BLaER1 treated with 17β-estradiol and CSF1 and Interleukin-3, amounts not matched to agents 10 nM and 100 nM (cell line): ENCODE data around the gene PSENEN.
A peak's percentile ranks its signal among the peaks of the same experiment; 100 is the strongest.

Experiments used
- H3K27ac ChIP-seq, 11 experiments: shearing (Covaris generic); formaldehyde crosslinking; 2 replicates each; pipeline ENCODE4 v1.8.1; 2022
- H3K27me3 ChIP-seq, 11 experiments: shearing (Covaris generic); formaldehyde crosslinking; 2 replicates each; pipeline ENCODE4 v1.8.1; 2022
- H3K36me3 ChIP-seq, 11 experiments: shearing (Covaris generic); formaldehyde crosslinking; 2 replicates each; pipeline ENCODE4 v1.8.1; 2022
- H3K4me1 ChIP-seq, 10 experiments: shearing (Covaris generic); formaldehyde crosslinking; 2 replicates each; pipeline ENCODE4 v1.8.1; 2022
- H3K4me2 ChIP-seq, 11 experiments: shearing (Covaris generic); formaldehyde crosslinking; 2 replicates each; pipeline ENCODE4 v1.8.1; 2022
- H3K4me3 ChIP-seq, 10 experiments: shearing (Covaris generic); formaldehyde crosslinking; 2 replicates each; pipeline ENCODE4 v1.8.1; 2022
- H3K9ac ChIP-seq, 11 experiments: shearing (Covaris generic); formaldehyde crosslinking; 2 replicates each; pipeline ENCODE4 v1.8.1; 2022
- H3K9me3 ChIP-seq, 11 experiments: shearing (Covaris generic); formaldehyde crosslinking; replicated peaks in 1 of 11; 2 replicates each; pipeline ENCODE4 v1.8.1; 2022
- H4K20me1 ChIP-seq, 11 experiments: shearing (Covaris generic); formaldehyde crosslinking; 2 replicates each; pipeline ENCODE4 v1.8.1; 2022
- Cebpa-rat ChIP-seq, 11 experiments: shearing (Covaris generic); IDR thresholded peaks; 2 replicates each; pipeline ENCODE4 v1.8.1; 2022

The PSENEN gene

GRCh38 chr19:35727956-35728706 lies 17.3 kb upstream of the PSENEN start:
- no peak overlapping the region for H3K9ac ChIP-seq

GRCh38 chr19:35729021-35729420 lies 16.4 kb upstream of the PSENEN start:
- no peaks in the 10 kb centered on the region for H3K27me3 ChIP-seq
- no peak overlapping the region for H3K4me3 ChIP-seq
- peaks cover 97 to 99% (median 98%) of the 10 kb centered on the region in 11 experiments for H3K36me3 ChIP-seq
- H3K27ac ChIP-seq = no peak overlapping the region
- H3K9ac ChIP-seq = no peak overlapping the region
- peaks cover 26 to 98% (median 91%) of the 10 kb centered on the region in 11 experiments; a peak in 21 of 22 replicates for H4K20me1 ChIP-seq
- no peaks in the 10 kb centered on the region for H3K9me3 ChIP-seq
- no peak for TF ChIP-seq Cebpa-rat (IDR thresholded peaks at IDR 0.05)
- peaks cover 0 to 6% (median 0%) of the 10 kb centered on the region in 10 experiments; a peak in 2 of 20 replicates for H3K4me1 ChIP-seq
- no peak overlapping the region for H3K4me2 ChIP-seq

More at GRCh38 chr19:35727956-35728706, 17.3 kb upstream of the PSENEN start:
- TF ChIP-seq Cebpa-rat (IDR thresholded peaks at IDR 0.05) = no peak
- H3K27ac ChIP-seq = no peak overlapping the region
- no peak overlapping the region for H3K4me3 ChIP-seq
- peaks cover 35 to 99% (median 92%) of the 10 kb centered on the region in 11 experiments; a peak in 21 of 22 replicates for H4K20me1 ChIP-seq
- H3K27me3 ChIP-seq = no peaks in the 10 kb centered on the region
- H3K4me1 ChIP-seq = no peaks in the 10 kb centered on the region
- no peaks in the 10 kb centered on the region for H3K9me3 ChIP-seq
- no peak overlapping the region for H3K4me2 ChIP-seq
- peaks cover 98 to 99% (median 99%) of the 10 kb centered on the region in 11 experiments for H3K36me3 ChIP-seq

GRCh38 chr19:35729763-35730162 lies 15.7 kb upstream of the PSENEN start:
- Histone ChIP-seq H3K4me3 (no peak overlapping the region), H3K27me3 (no peaks in the 10 kb centered on the region), H4K20me1 (peaks cover 29 to 98% (median 91%) of the 10 kb centered on the region in 11 experiments; a peak in 21 of 22 replicates), H3K4me1 (peaks cover 0 to 7% (median 0%) of the 10 kb centered on the region in 10 experiments; a peak in 2 of 20 replicates), H3K36me3 (peaks cover 97 to 99% (median 98%) of the 10 kb centered on the region in 11 experiments), H3K4me2 (no peak overlapping the region), H3K9me3 (no peaks in the 10 kb centered on the region), H3K9ac (no peak overlapping the region), H3K27ac (no peak overlapping the region; a peak in 1 of 22 replicates)
- no peak for TF ChIP-seq Cebpa-rat (IDR thresholded peaks at IDR 0.05)

GRCh38 chr19:35730326-35730725 lies 15.1 kb upstream of the PSENEN start:
- H3K4me3 ChIP-seq = no peak overlapping the region
- H3K27me3 ChIP-seq = no peaks in the 10 kb centered on the region
- peaks cover 0 to 8% (median under 1%) of the 10 kb centered on the region in 10 experiments; a peak in 6 of 20 replicates for H3K4me1 ChIP-seq
- H3K27ac ChIP-seq = no peak overlapping the region; a peak in 1 of 22 replicates
- TF ChIP-seq Cebpa-rat (IDR thresholded peaks at IDR 0.05) = no peak
- H4K20me1 ChIP-seq = peaks cover 34 to 98% (median 92%) of the 10 kb centered on the region in 11 experiments; a peak in 21 of 22 replicates
- peaks cover 97 to 99% (median 98%) of the 10 kb centered on the region in 11 experiments for H3K36me3 ChIP-seq
- H3K9me3 ChIP-seq = no peaks in the 10 kb centered on the region
- H3K4me2 ChIP-seq = no peak overlapping the region
- H3K9ac ChIP-seq = no peak overlapping the region

- H3K27ac ChIP-seq = no peak overlapping the region
- TF ChIP-seq Cebpa-rat (IDR thresholded peaks at IDR 0.05) = no peak
- H3K4me2 ChIP-seq = no peak overlapping the region
- H3K36me3 ChIP-seq = peaks cover 96 to 99% (median 98%) of the 10 kb centered on the region in 11 experiments
- H4K20me1 ChIP-seq = peaks cover 39 to 98% (median 92%) of the 10 kb centered on the region in 11 experiments; a peak in 21 of 22 replicates
- H3K27me3 ChIP-seq = no peaks in the 10 kb centered on the region
- H3K4me3 ChIP-seq = no peak overlapping the region
- H3K4me1 ChIP-seq = peaks cover 1 to 16% (median 10%) of the 10 kb centered on the region in 10 experiments; a peak in 18 of 20 replicates
- no peaks in the 10 kb centered on the region for H3K9me3 ChIP-seq
- no peak overlapping the region for H3K9ac ChIP-seq
Observed at GRCh38 chr19:35731353-35731752, 14.1 kb upstream of the PSENEN start.

GRCh38 chr19:35731779-35732405 lies 13.6 kb upstream of the PSENEN start:
- H3K36me3 ChIP-seq = peaks cover 96 to 99% (median 98%) of the 10 kb centered on the region in 11 experiments
- H3K27me3 ChIP-seq = no peaks in the 10 kb centered on the region
- H3K27ac ChIP-seq = no peak overlapping the region
- H3K9me3 ChIP-seq = no peaks in the 10 kb centered on the region
- H3K4me3 ChIP-seq = no peak overlapping the region
- no peak overlapping the region for H3K9ac ChIP-seq
- peaks cover 43 to 98% (median 94%) of the 10 kb centered on the region in 11 experiments; a peak in 21 of 22 replicates for H4K20me1 ChIP-seq
- H3K4me2 ChIP-seq = no peak overlapping the region
- peaks cover 7 to 22% (median 15%) of the 10 kb centered on the region in 10 experiments; a peak in 18 of 20 replicates for H3K4me1 ChIP-seq
- no peak for TF ChIP-seq Cebpa-rat (IDR thresholded peaks at IDR 0.05)

GRCh38 chr19:35732540-35733179 lies 12.8 kb upstream of the PSENEN start:
- peaks cover 96 to 99% (median 98%) of the 10 kb centered on the region in 11 experiments for H3K36me3 ChIP-seq
- TF ChIP-seq Cebpa-rat (IDR thresholded peaks at IDR 0.05) = no peak
- peaks cover 44 to 98% (median 94%) of the 10 kb centered on the region in 11 experiments; a peak in 21 of 22 replicates for H4K20me1 ChIP-seq
- no peak overlapping the region for H3K27ac ChIP-seq
- H3K9me3 ChIP-seq = no peaks in the 10 kb centered on the region
- H3K4me1 ChIP-seq = peaks cover 9 to 28% (median 22%) of the 10 kb centered on the region in 10 experiments; a peak in 18 of 20 replicates
- H3K4me2 ChIP-seq = no peak overlapping the region
- no peaks in the 10 kb centered on the region for H3K27me3 ChIP-seq
- no peak overlapping the region for H3K9ac ChIP-seq
- no peak overlapping the region for H3K4me3 ChIP-seq

GRCh38 chr19:35733180-35734125 lies 12.0 kb upstream of the PSENEN start:
- no peak for TF ChIP-seq Cebpa-rat (IDR thresholded peaks at IDR 0.05)
- Histone ChIP-seq H3K27me3 (no peaks in the 10 kb centered on the region), H3K9ac (peak overlapping the region in 7 of 11 experiments; percentile 4 to 33 (median 22); a peak in 6 of 22 replicates), H4K20me1 (peaks cover 48 to 98% (median 94%) of the 10 kb centered on the region in 11 experiments), H3K9me3 (no peaks in the 10 kb centered on the region), H3K27ac (peak overlapping the region in 2 of 11 experiments; percentile 1 to 20; a peak in 1 of 22 replicates), H3K36me3 (peaks cover 96 to 99% (median 98%) of the 10 kb centered on the region in 11 experiments), H3K4me2 (no peak overlapping the region), H3K4me1 (peaks cover 9 to 35% (median 22%) of the 10 kb centered on the region in 10 experiments; a peak in 18 of 20 replicates), H3K4me3 (no peak overlapping the region)
